Breast epithelium (tissue), 3 donors: ENCODE measurements around the gene FBLN1.

Experiments used
- CTCF ChIP-seq, 3 donors: fragments of 450-650 bp; IDR thresholded peaks; one replicate each; pipeline ENCODE4 v1.5.1; 2016 to 2017; ENCODE audit warnings: antibody characterized with exemption in 3 of 3, mild to moderate bottlenecking in 3 of 3, moderate library complexity in 3 of 3
- POLR2A ChIP-seq: fragments of 450-650 bp; IDR thresholded peaks from one replicate; pipeline ENCODE4 v1.6.1; 2016; ENCODE audit warnings: antibody characterized with exemption, mild to moderate bottlenecking, moderate library complexity
- POLR2AphosphoS5 ChIP-seq, 3 donors: sonication (generic); formaldehyde crosslinking; IDR thresholded peaks; one replicate each; pipeline ENCODE4 v1.6.1; 2017; ENCODE audit warnings: antibody characterized with exemption in 3 of 3

- TF ChIP-seq CTCF (IDR thresholded peaks at IDR 0.05) (no peak), POLR2A (no peak), POLR2AphosphoS5 (IDR thresholded peaks at IDR 0.05) (no peak)
Measured at GRCh38 chr22:45564349-45565030, 61.8 kb downstream of the FBLN1 start.
